Ascending aorta (tissue), 2 donors: Measurements from ENCODE around the gene PRB3. TPM values are rescaled to one million over a fixed set of nuclear protein-coding genes. Genes with fewer than 3 reads are reported as not detected.

Experiments used
- DNase-seq, 2 donors: peaks; one replicate each; pipeline ENCODE4 v3.0.0-alpha.2; 2019; ENCODE audit warnings: low spot score in 2 of 2
- H3K27ac ChIP-seq, 2 donors: fragments of 200-600 bp; sonication (generic); one replicate each; pipeline ENCODE4 v1.5.1; 2016 to 2017; ENCODE audit warnings: mild to moderate bottlenecking in 1 of 2
- H3K27me3 ChIP-seq: fragments of 200-600 bp; sonication (generic); one replicate; pipeline ENCODE4 v1.5.1; 2017
- H3K36me3 ChIP-seq, 2 donors: fragments of 200-600 bp; sonication (generic); one replicate each; pipeline ENCODE4 v1.5.1; 2016
- H3K4me1 ChIP-seq, 2 donors: fragments of 200-600 bp; sonication (generic); one replicate each; pipeline ENCODE4 v1.5.1; 2016 to 2017; ENCODE audit warnings: mild to moderate bottlenecking in 1 of 2
- H3K4me3 ChIP-seq, 2 donors: fragments of 200-600 bp; sonication (generic); one replicate each; pipeline ENCODE4 v1.5.1; 2016 to 2017; ENCODE audit warnings: mild to moderate bottlenecking in 1 of 2
- H3K9me3 ChIP-seq, 2 donors: fragments of 200-600 bp; sonication (generic); one replicate each; pipeline ENCODE4 v1.5.1; 2016
- CTCF ChIP-seq, 3 experiments: fragments of 200-600 bp in 2 of 3; fragments of 450-650 bp in 1 of 3; sonication (generic) in 2 of 3; IDR thresholded peaks; one replicate each; pipeline ENCODE4 v1.5.1; 2016 to 2019; ENCODE audit warnings: antibody characterized with exemption in 3 of 3, mild to moderate bottlenecking in 1 of 3, moderate library complexity in 1 of 3
- intact Hi-C: fragments of 100-400 bp; cut with DNase I; formaldehyde crosslinking; loops from one replicate; pipeline ENCODE4 v1.15.1; 2023
- total RNA-seq: library from RNA; depleted of rRNA; stranded (reverse); fragments of >200 nt; gene quantifications from one replicate; pipeline ENCODE4 v1.1.0, GENCODE V29; 2016

PRB3 gene
- total RNA-seq, 1 donor from 2014 or later: not detected

- no peak for TF ChIP-seq CTCF (IDR thresholded peaks at IDR 0.05)
- DNase-seq: no peak
- no peaks in the 10 kb centered on the region for H3K9me3 ChIP-seq
Measured at GRCh38 chr12:11242656-11243055, 26.9 kb downstream of the PRB3 start.

GRCh38 chr12:11240348-11240930 is 29.1 kb downstream of the PRB3 start:
- no peak for DNase-seq
- Histone ChIP-seq H3K36me3 (no peaks in the 10 kb centered on the region), H3K27me3 (no peaks in the 10 kb centered on the region), H3K9me3 (no peaks in the 10 kb centered on the region), H3K27ac (no peak overlapping the region), H3K4me1 (no peaks in the 10 kb centered on the region), H3K4me3 (no peak overlapping the region)
- TF ChIP-seq CTCF (IDR thresholded peaks at IDR 0.05): no peak
- intact Hi-C loops: no loop called here

More at GRCh38 chr12:11242656-11243055, 26.9 kb downstream of the PRB3 start:
- H3K36me3 ChIP-seq: no peaks in the 10 kb centered on the region
- intact Hi-C loops: no loop called here
- no peaks in the 10 kb centered on the region for H3K4me1 ChIP-seq
- H3K27ac ChIP-seq: no peak overlapping the region
- H3K27me3 ChIP-seq: no peaks in the 10 kb centered on the region
- no peak overlapping the region for H3K4me3 ChIP-seq

GRCh38 chr12:11238275-11238674 is 31.2 kb downstream of the PRB3 start:
- no peak for TF ChIP-seq CTCF (IDR thresholded peaks at IDR 0.05)
- no peaks in the 10 kb centered on the region for H3K27me3 ChIP-seq
- no peaks in the 10 kb centered on the region for H3K36me3 ChIP-seq
- intact Hi-C loops: no loop called here
- H3K9me3 ChIP-seq: no peaks in the 10 kb centered on the region
- no peaks in the 10 kb centered on the region for H3K4me1 ChIP-seq
- no peak overlapping the region for H3K4me3 ChIP-seq
- no peak overlapping the region for H3K27ac ChIP-seq
- no peak for DNase-seq

GRCh38 chr12:11233532-11233931 is 36.0 kb downstream of the PRB3 start:
- H3K9me3 ChIP-seq: no peaks in the 10 kb centered on the region
- intact Hi-C loops: no loop called here
- H3K36me3 ChIP-seq: no peaks in the 10 kb centered on the region
- no peaks in the 10 kb centered on the region for H3K27me3 ChIP-seq
- DNase-seq: no peak
- no peak overlapping the region for H3K4me3 ChIP-seq
- H3K4me1 ChIP-seq: no peaks in the 10 kb centered on the region
- TF ChIP-seq CTCF (IDR thresholded peaks at IDR 0.05): no peak
- no peak overlapping the region for H3K27ac ChIP-seq

GRCh38 chr12:11228296-11228879 is 41.1 kb downstream of the PRB3 start:
- no peak for DNase-seq
- Histone ChIP-seq H3K4me1 (no peaks in the 10 kb centered on the region), H3K27me3 (no peaks in the 10 kb centered on the region), H3K9me3 (no peaks in the 10 kb centered on the region), H3K4me3 (no peak overlapping the region), H3K27ac (no peak overlapping the region), H3K36me3 (no peaks in the 10 kb centered on the region)
- peak in 2 of 3 experiments; percentile 26 to 34 for TF ChIP-seq CTCF (IDR thresholded peaks at IDR 0.05)
- intact Hi-C loops: loop anchor here (5.0 kb wide), 1 partner anchor 259 kb away; no protein-coding TSS in a partner anchor
